K562 (cell line): ENCODE results near the gene MYO10. TPM values are rescaled to one million over a fixed set of nuclear protein-coding genes. Genes with fewer than 3 reads are reported as not detected.

Experiments used
- ATAC-seq: fragments of 200-7000 bp; cut with Tn5 transposase; 3 replicates; pipeline ENCODE4 v1.9.1; 2020; ENCODE audit warnings: moderate library complexity
- BruUV-seq: library from RNA; stranded (reverse); fragments of 400-500 nt; replicated peaks from 2 replicates; lab custom pipeline; 2021; lab: Mats Ljungman, UMichigan
- CTCF ChIA-PET: fragments of 300-600 bp; formaldehyde crosslinking; extraction: SDS; loops from one replicate; lab custom pipeline; 2021; ENCODE audit warnings: low intra/inter-chr PET ratio; lab: Yijun Ruan, JAX
- POLR2A ChIA-PET: fragments of 300-600, 350-650 bp; sonication (Branson Sonifier 250); formaldehyde crosslinking; extraction: SDS; loops from one replicate; lab custom pipeline; 2021; ENCODE audit warnings: antibody characterized with exemption, inconsistent platforms; lab: Yijun Ruan, JAX
- DNase-seq, 4 experiments: peaks; one replicate each; pipeline versions ENCODE4 v3.0.0 to v3.0.0-alpha.2; 2011 to 2018; ENCODE audit warnings: low spot score in 3 of 4, mixed read lengths in 3 of 4; ENCODE audit errors: extremely low read depth in 1 of 4
- FAIRE-seq: peaks from 2 replicates; lab custom pipeline; 2011; peaks lifted over from hg19 to GRCh38; lab: Jason Lieb, UNC
- H2AFZ ChIP-seq: 2 replicates; pipeline ENCODE4 v1.6.0; 2011; ENCODE audit warnings: low read depth, low read length, control low read depth, inconsistent platforms
- H3K27ac ChIP-seq: fragments of 200-600 bp; 3 replicates; pipeline ENCODE4 v1.8.0; 2011; ENCODE audit warnings: low read depth, mild to moderate bottlenecking, control low read depth, inconsistent platforms, low read length, moderate library complexity, mixed read lengths; ENCODE audit errors: extremely low read depth
- H3K27me3 ChIP-seq, 2 experiments: fragments of 300-600 bp in 1 of 2; 2 replicates in 1 of 2; 3 replicates in 1 of 2; pipeline versions ENCODE4 v1.6.0 to v1.8.0; 2011; ENCODE audit warnings: inconsistent platforms in 2 of 2, low read length in 2 of 2, mild to moderate bottlenecking in 1 of 2, mixed read lengths in 1 of 2, moderate library complexity in 1 of 2; ENCODE audit not compliant: control insufficient read depth in 2 of 2, insufficient read depth in 2 of 2
- H3K36me3 ChIP-seq: fragments of 300-600 bp; 3 replicates; pipeline ENCODE4 v1.8.0; 2011; ENCODE audit warnings: mild to moderate bottlenecking, low read length, inconsistent platforms; ENCODE audit not compliant: control insufficient read depth, insufficient read depth
- H3K4me1 ChIP-seq, 2 experiments: fragments of 200-600 bp in 1 of 2; replicated peaks in 1 of 2; 2 replicates in 1 of 2; 3 replicates in 1 of 2; pipeline versions ENCODE4 v1.5.1 to v1.8.0; 2011; ENCODE audit warnings: inconsistent platforms in 2 of 2, low read length in 2 of 2, mild to moderate bottlenecking in 1 of 2, mixed read lengths in 1 of 2, moderate library complexity in 1 of 2; ENCODE audit not compliant: control insufficient read depth in 2 of 2, insufficient read depth in 2 of 2
- H3K4me2 ChIP-seq: 2 replicates; pipeline ENCODE4 v1.6.1; 2011; ENCODE audit warnings: low read length, control low read depth, inconsistent platforms, mixed read lengths; ENCODE audit not compliant: insufficient read depth
- H3K4me3 ChIP-seq: fragments of 200-600 bp; sonication (generic), shearing (Covaris generic); 2 replicates; pipeline ENCODE4 v1.5.1; 2016; ENCODE audit warnings: control low read depth, inconsistent platforms
- H3K79me2 ChIP-seq: fragments of 200-600 bp; 3 replicates; pipeline ENCODE4 v1.8.0; 2011; ENCODE audit warnings: low read length, inconsistent platforms; ENCODE audit not compliant: control insufficient read depth, insufficient read depth
- H3K9ac ChIP-seq, 2 experiments: 2 replicates each; pipeline versions ENCODE4 v1.6.0 to v1.6.1; 2011; ENCODE audit warnings: low read depth in 2 of 2, low read length in 2 of 2, control low read depth in 1 of 2, inconsistent platforms in 1 of 2, mild to moderate bottlenecking in 1 of 2, mixed read lengths in 1 of 2; ENCODE audit not compliant: insufficient read depth in 1 of 2
- H3K9me1 ChIP-seq: one replicate; pipeline ENCODE4 v1.6.0; 2011; ENCODE audit warnings: inconsistent platforms, mild to moderate bottlenecking, low read length, moderate library complexity; ENCODE audit not compliant: control insufficient read depth, insufficient read depth
- H3K9me3 ChIP-seq: replicated peaks from 2 replicates; pipeline ENCODE4 v1.5.1; 2011; ENCODE audit warnings: low read depth, low read length, inconsistent platforms; ENCODE audit not compliant: control insufficient read depth, insufficient read depth
- H4K20me1 ChIP-seq: replicated peaks from 2 replicates; pipeline ENCODE4 v1.6.1; 2011; ENCODE audit warnings: low read length, inconsistent platforms, mixed read lengths; ENCODE audit not compliant: control insufficient read depth, insufficient read depth
- FOXP1 ChIP-seq: sonication (generic); formaldehyde crosslinking; IDR thresholded peaks from 2 replicates; pipeline ENCODE4 v1.8.0; 2022; ENCODE audit warnings: mild to moderate bottlenecking, missing genetic modification reagents
- SAP30 ChIP-seq: fragments of 200-600 bp; sonication (generic); IDR thresholded peaks from 2 replicates; pipeline ENCODE4 v1.6.1; 2012; ENCODE audit warnings: borderline replicate concordance, low read depth, mild to moderate bottlenecking, moderate library complexity, low read length, control low read depth, inconsistent platforms; ENCODE audit not compliant: insufficient read depth, poor library complexity, severe bottlenecking
- SMARCA4 ChIP-seq: fragments of 450-650 bp; IDR thresholded peaks from 2 replicates; pipeline ENCODE4 v1.6.1; 2016
- WGBS: fragments of 100-300 bp; shearing (Covaris generic); methylation state at CpG from one replicate; pipeline ENCODE4 v1.1.6; 2016; ENCODE audit warnings: low coverage, mixed read lengths; ENCODE audit not compliant: insufficient coverage; ENCODE audit errors: missing lambda C conversion rate; 5-methylcytosine and 5-hydroxymethylcytosine counted together
- in situ Hi-C: fragments of 300-500 bp; cut with MboI; formaldehyde crosslinking; loops from 4 replicates; pipeline ENCODE4 v1.15.0; 2018; ENCODE audit warnings: inconsistent platforms, mixed read lengths
- intact Hi-C: fragments of 100-400 bp; cut with micrococcal nuclease; formaldehyde crosslinking; loops from 2 replicates; pipeline ENCODE4 v1.14.2; 2022
- polyA plus RNA-seq, 8 experiments: library from polyadenylated mRNA; depleted of rRNA in 4 of 8; stranded (reverse) in 5 of 8; unstranded in 3 of 8; fragments of >200 nt; fragmentation: Nextera tagmentation in 2 of 8; fragmentation: Illumina TruSeq in 1 of 8; extraction: Ambion mirVana in 2 of 8; extraction: Trizol in 1 of 8; gene quantifications; 2 replicates each; pipeline versions ENCODE4 v1.2.1 to v1.2.3, GENCODE V29; 2011 to 2014; ENCODE audit warnings: inconsistent platforms in 1 of 8, missing spikeins in 1 of 8
- total RNA-seq, 7 experiments: library from RNA; depleted of rRNA in 6 of 7; stranded (reverse); fragments of >200 nt in 6 of 7; fragmentation: Illumina TruSeq in 2 of 7; extraction: Trizol in 2 of 7; gene quantifications; 2 replicates each; pipeline versions ENCODE4 v1.2.1 to v1.2.3, GENCODE V29; 2011 to 2021; ENCODE audit warnings: low replicate concordance in 1 of 7
- TF ChIP-seq, protein P1 (sequence below): IDR thresholded peaks from 3 replicates; pipeline ENCODE4 v1.6.1; 2011; ENCODE audit warnings: borderline replicate concordance, mild to moderate bottlenecking, moderate library complexity; ENCODE audit not compliant: insufficient read length; ENCODE audit errors: extremely low read depth
- TF ChIP-seq, protein P2 (sequence below): fragments of 450-650 bp; IDR thresholded peaks from 2 replicates; pipeline ENCODE4 v1.6.1; 2016; ENCODE audit warnings: missing biosample characterization, missing genetic modification characterization

Gene MYO10
- total and polyA plus RNA-seq, 9 of the 15 experiments (the other 6 are each of a cell fraction or from before 2014, with no cell fraction given), result 0.04 to 0.24 TPM; not detected in 7

DNA sequence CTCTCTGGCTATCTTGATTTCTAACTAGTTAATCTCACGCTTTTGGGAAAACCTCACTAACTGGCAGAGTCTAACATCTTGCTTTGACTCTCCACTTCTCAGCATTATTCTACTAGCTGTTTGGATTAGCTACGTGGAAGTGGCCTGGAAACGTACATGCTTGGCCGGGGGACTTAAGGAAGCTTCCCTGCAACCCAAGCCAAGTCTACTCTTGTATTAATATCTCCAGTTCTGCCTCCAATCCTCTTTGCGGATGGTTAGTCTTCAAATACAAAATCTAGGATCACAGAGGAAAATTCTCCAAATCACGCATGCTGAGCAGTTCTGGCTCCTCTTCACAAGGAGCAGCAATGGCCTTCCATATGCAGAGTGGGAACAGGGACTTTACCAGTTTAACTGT, 267.5 kb downstream of the MYO10 start (continued):
- no peak for TF ChIP-seq SMARCA4
- TF ChIP-seq, protein P1, sequence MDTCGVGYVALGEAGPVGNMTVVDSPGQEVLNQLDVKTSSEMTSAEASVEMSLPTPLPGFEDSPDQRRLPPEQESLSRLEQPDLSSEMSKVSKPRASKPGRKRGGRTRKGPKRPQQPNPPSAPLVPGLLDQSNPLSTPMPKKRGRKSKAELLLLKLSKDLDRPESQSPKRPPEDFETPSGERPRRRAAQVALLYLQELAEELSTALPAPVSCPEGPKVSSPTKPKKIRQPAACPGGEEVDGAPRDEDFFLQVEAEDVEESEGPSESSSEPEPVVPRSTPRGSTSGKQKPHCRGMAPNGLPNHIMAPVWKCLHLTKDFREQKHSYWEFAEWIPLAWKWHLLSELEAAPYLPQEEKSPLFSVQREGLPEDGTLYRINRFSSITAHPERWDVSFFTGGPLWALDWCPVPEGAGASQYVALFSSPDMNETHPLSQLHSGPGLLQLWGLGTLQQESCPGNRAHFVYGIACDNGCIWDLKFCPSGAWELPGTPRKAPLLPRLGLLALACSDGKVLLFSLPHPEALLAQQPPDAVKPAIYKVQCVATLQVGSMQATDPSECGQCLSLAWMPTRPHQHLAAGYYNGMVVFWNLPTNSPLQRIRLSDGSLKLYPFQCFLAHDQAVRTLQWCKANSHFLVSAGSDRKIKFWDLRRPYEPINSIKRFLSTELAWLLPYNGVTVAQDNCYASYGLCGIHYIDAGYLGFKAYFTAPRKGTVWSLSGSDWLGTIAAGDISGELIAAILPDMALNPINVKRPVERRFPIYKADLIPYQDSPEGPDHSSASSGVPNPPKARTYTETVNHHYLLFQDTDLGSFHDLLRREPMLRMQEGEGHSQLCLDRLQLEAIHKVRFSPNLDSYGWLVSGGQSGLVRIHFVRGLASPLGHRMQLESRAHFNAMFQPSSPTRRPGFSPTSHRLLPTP, result no peak
- TF ChIP-seq SAP30, result no peak
- TF ChIP-seq, protein P2, sequence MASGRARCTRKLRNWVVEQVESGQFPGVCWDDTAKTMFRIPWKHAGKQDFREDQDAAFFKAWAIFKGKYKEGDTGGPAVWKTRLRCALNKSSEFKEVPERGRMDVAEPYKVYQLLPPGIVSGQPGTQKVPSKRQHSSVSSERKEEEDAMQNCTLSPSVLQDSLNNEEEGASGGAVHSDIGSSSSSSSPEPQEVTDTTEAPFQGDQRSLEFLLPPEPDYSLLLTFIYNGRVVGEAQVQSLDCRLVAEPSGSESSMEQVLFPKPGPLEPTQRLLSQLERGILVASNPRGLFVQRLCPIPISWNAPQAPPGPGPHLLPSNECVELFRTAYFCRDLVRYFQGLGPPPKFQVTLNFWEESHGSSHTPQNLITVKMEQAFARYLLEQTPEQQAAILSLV (tag), result no peak

- Histone ChIP-seq H3K36me3 (no peaks in the 10 kb centered on the region), H3K27ac (no peak overlapping the region), H3K9me3 (no peaks in the 10 kb centered on the region), H2AFZ (no peak overlapping the region)
- in situ Hi-C loops, result no loop called here
- CTCF ChIA-PET, result no interaction called here
- TF ChIP-seq FOXP1 (CRISPR knock-in tag), result no peak
- TF ChIP-seq, all 486 proteins: peak for 0
- Histone ChIP-seq H3K4me1 (no peaks in the 10 kb centered on the region), H3K4me2 (no peak overlapping the region), H3K79me2 (no peaks in the 10 kb centered on the region), H4K20me1 (no peaks in the 10 kb centered on the region), H3K9me1 (no peaks in the 10 kb centered on the region), H3K27me3 (peaks cover 9 to 38% of the 10 kb centered on the region in 2 experiments), H3K4me3 (no peak overlapping the region), H3K9ac (no peak overlapping the region)
- intact Hi-C loops, result loop anchor here (10.0 kb wide), 1 partner anchor 183 kb away; no protein-coding TSS in a partner anchor
- POLR2A ChIA-PET, result interaction anchor here (2.8 kb wide), 1 partner anchor 8 kb away, joined by 5 read pairs; no protein-coding TSS in a partner anchor
- no TSS peak for BruUV-seq
- no peak for DNase-seq
- ATAC-seq, result no peak
- no peak for FAIRE-seq
- WGBS, result 3% methylated on average over 11 of the region's 11 CpGs
Observed at GRCh38 chr5:16668194-16668593, 267.9 kb downstream of the MYO10 start.
